ENCODE results near the gene ZDHHC18.

The ZDHHC18 gene

DNA sequence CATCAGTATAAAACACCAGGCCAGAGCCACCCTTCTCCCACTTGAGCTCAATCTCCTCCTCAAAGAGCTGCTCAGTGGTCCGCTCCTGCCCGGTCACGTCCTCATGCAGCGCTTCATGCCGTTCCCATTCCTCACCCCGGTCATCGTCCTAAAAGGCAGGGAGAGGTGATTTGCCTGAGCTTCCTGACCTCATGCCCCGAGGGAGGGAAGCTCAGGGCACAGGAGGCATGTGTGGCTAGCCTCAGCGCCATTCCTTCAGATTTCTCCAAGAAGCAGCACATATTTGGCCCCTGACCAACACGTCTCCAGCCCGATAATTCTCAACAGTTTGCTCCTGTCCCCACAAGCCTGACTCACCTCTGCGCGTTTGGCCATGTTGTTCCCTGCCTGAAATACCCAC is 67.8 kb downstream of the ZDHHC18 start:
- in situ Hi-C loops (cut with HindIII; ENCODE audit: low sequenced_read_pairs), result no loop called here
- no peak for DNase-seq (ENCODE audit: low read depth, low spot score)
- H3K4me3 ChIP-seq (ENCODE audit: low read depth, low read length), result no peak overlapping the region
- TF ChIP-seq, protein P1, sequence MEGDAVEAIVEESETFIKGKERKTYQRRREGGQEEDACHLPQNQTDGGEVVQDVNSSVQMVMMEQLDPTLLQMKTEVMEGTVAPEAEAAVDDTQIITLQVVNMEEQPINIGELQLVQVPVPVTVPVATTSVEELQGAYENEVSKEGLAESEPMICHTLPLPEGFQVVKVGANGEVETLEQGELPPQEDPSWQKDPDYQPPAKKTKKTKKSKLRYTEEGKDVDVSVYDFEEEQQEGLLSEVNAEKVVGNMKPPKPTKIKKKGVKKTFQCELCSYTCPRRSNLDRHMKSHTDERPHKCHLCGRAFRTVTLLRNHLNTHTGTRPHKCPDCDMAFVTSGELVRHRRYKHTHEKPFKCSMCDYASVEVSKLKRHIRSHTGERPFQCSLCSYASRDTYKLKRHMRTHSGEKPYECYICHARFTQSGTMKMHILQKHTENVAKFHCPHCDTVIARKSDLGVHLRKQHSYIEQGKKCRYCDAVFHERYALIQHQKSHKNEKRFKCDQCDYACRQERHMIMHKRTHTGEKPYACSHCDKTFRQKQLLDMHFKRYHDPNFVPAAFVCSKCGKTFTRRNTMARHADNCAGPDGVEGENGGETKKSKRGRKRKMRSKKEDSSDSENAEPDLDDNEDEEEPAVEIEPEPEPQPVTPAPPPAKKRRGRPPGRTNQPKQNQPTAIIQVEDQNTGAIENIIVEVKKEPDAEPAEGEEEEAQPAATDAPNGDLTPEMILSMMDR (IDR thresholded peaks at IDR 0.05; ENCODE audit: low read depth, low read length), result no peak

- in situ Hi-C loops (cut with HindIII; ENCODE audit: low sequenced_read_pairs), result no loop called here
- no peak for DNase-seq (ENCODE audit: low read depth, low spot score)
- no peak overlapping the region for H3K4me3 ChIP-seq (ENCODE audit: low read depth, low read length)
- TF ChIP-seq, protein P1 (IDR thresholded peaks at IDR 0.05; ENCODE audit: low read depth, low read length), result no peak
These were observed 70.9 kb downstream of the ZDHHC18 start for GRCh38 chr1:26897351-26897750.

DNA sequence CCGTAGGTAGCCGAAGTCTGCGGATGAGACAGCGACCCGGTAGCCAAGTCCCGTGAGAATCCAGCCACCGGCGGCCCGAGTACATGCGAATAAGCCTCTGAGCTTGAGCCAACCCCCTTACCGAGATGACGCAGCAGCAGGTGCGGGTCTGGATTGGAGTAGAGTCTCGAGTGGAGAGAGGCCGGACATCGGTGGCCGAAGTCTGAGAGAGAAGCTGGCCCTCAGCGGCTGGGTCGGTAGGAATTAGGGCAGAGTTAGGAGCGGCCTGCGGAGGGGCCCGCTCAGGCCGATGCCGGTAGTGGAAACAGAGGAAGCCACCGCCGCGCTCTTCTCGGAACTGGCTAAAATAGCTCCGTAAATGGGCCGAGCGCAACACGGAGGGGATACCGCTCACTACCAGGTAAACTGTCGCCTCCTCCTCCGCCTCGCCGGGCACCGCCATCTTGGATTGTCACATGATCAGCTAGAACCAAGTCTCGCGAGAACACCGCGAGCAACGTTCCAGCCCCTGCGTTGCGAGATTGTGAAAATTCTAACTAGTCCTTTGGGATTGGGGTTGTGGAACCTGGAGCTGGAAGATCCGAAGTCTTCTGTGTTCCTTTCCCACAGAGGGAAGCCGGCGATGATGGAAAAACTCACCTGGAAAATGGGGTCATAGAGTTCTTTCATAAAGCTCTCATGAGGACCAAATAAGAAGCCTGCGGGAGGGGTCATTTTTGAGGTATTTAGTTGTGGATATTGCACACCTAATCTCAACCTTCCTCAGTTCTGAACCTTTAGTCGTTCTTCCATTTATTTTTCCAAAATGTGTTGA is 73.7 kb downstream of the ZDHHC18 start, which contains the start of gene GPATCH3:
Gene GPATCH3 (minus strand): TSS at position 467 of the 814 bp plus-strand sequence. CDS start 25 bp downstream, at position 442.
- DNase-seq (ENCODE audit: low read depth, low spot score), result peak; percentile 93
- in situ Hi-C loops (cut with HindIII; ENCODE audit: low sequenced_read_pairs), result no loop called here
- peak within 1 kb of the TSS; percentile 93 for H3K4me3 ChIP-seq (ENCODE audit: low read depth, low read length)
- TF ChIP-seq, protein P1 (IDR thresholded peaks at IDR 0.05; ENCODE audit: low read depth, low read length), result no peak

DNA sequence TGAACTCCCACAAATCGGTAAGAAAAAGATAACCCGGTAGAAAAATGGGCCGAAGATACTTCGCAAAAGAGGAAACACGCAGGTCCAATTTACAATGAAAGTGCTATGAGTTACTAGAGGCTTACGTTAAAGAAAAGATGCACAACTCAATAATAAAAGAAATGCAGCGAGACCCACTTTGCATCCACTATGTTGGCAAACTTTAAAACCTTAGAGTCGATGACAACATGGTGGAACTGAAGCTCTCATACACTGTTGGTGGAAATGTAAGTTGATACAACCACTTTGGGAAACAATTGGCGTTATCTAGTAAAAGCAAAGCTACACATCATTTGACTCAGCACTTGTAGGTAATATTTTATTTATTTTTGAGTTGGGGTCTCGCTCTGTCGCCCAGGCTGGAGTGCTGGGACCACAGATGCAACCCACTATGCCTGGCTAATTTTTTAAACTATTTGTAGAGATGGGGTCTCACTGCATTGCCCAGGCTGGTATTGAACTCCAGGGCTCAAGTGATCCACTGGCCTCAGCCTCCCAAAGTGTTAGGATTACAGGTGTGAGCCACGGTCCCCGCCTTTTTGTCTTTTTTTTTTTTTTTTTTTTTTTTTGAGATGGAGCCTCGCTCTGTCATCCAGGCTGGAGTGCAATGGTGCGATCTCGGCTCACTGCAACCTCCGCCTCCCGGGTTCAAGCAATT is 74.5 kb downstream of the ZDHHC18 start:
- TF ChIP-seq, protein P1 (IDR thresholded peaks at IDR 0.05; ENCODE audit: low read depth, low read length), result no peak
- in situ Hi-C loops (cut with HindIII; ENCODE audit: low sequenced_read_pairs), result no loop called here
- DNase-seq (ENCODE audit: low read depth, low spot score), result no peak
- H3K4me3 ChIP-seq (ENCODE audit: low read depth, low read length), result peak overlapping the region; percentile 93

Data from astrocyte of the spinal cord (primary cell).